OCI-LY3 (cell line): ENCODE measurements around the gene WNT7B.

ENCODE experiments used
- H2AFZ ChIP-seq: fragments of 200-600, 300-600 bp; shearing (Covaris generic); 2 replicates; pipeline ENCODE4 v1.6.0; 2014; ENCODE audit warnings: antibody characterized with exemption, low read depth, low read length
- H3K27ac ChIP-seq: fragments of 200-600, 300-600 bp; sonication (generic); 2 replicates; pipeline ENCODE4 v1.5.1; 2014; ENCODE audit warnings: mild to moderate bottlenecking, low read length, moderate library complexity, mixed read lengths
- H3K27me3 ChIP-seq: fragments of 200-600, 300-600 bp; sonication (generic); 2 replicates; pipeline ENCODE4 v1.6.1; 2014; ENCODE audit warnings: low read depth, low read length, mixed read lengths
- H3K36me3 ChIP-seq: fragments of 200-600, 300-600 bp; sonication (generic); replicated peaks from 2 replicates; pipeline ENCODE3; 2014; ENCODE audit warnings: low read depth, low read length, mixed read lengths
- H3K4me1 ChIP-seq: fragments of 300-600, 200-600 bp; sonication (generic); 2 replicates; pipeline ENCODE4 v1.6.1; 2014; ENCODE audit warnings: low read length, mixed read lengths
- H3K4me2 ChIP-seq: fragments of 200-600, 300-600 bp; sonication (generic); 2 replicates; pipeline ENCODE4 v1.6.1; 2014; ENCODE audit warnings: low read length, mixed read lengths
- H3K4me3 ChIP-seq: fragments of 300-600, 200-600 bp; sonication (generic); 2 replicates; pipeline ENCODE4 v1.5.1; 2014; ENCODE audit warnings: antibody characterized with exemption, mild to moderate bottlenecking, low read length, moderate library complexity
- H3K79me2 ChIP-seq: fragments of 300-600, 200-600 bp; shearing (Covaris generic); 2 replicates; pipeline ENCODE4 v1.6.1; 2014; ENCODE audit warnings: mild to moderate bottlenecking, low read length, mixed read lengths
- H3K9ac ChIP-seq: fragments of 300-600, 200-600 bp; shearing (Covaris generic); 2 replicates; pipeline ENCODE4 v1.6.0; 2014; ENCODE audit warnings: mild to moderate bottlenecking, low read length, moderate library complexity
- H3K9me3 ChIP-seq: fragments of 200-600, 300-600 bp; shearing (Covaris generic); 2 replicates; pipeline ENCODE4 v1.6.1; 2014; ENCODE audit warnings: low read length, mixed read lengths; ENCODE audit not compliant: insufficient read depth
- H4K20me1 ChIP-seq: fragments of 200-600, 300-600 bp; sonication (generic); 2 replicates; pipeline ENCODE4 v1.6.1; 2016; ENCODE audit warnings: low read length, mixed read lengths; ENCODE audit not compliant: insufficient read depth
- EZH2phosphoT487 ChIP-seq: fragments of 200-600 bp; shearing (Covaris generic); IDR thresholded peaks from 2 replicates; pipeline ENCODE4 v1.6.1; 2018; ENCODE audit warnings: antibody characterized with exemption, mixed run types, low read depth
- TF ChIP-seq, protein P1 (sequence below): fragments of 200-600, 300-600 bp; sonication (generic); IDR thresholded peaks from 2 replicates; pipeline ENCODE4 v1.5.1; 2014; ENCODE audit warnings: antibody characterized with exemption, low read length, low read depth

Gene WNT7B

DNA sequence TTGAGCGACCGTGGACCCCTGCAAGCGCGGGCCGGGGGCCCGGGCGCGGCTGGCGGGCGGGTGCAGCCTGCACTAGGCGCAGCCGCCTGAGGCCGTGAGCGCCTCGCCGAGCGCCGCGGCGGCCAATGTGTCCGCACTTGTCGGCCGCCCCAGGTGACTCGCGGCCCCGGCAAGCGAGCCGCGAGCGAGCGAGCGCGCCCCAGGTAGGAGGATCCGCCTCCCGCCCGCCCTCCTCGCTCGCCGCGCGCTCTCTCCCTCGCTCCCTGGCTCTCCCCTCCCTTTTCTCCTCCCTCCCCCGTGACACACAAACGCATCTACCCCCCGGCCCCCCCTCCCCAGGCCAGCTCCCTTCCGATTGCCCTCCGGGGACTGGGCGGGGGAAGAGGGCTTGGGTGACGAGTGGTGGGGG is at the start of gene WNT7B:
Gene WNT7B (minus strand): TSS at position 160 of the 409 bp plus-strand sequence. CDS start 408 bp downstream, outside the sequence.
- H3K27me3 ChIP-seq: peaks cover 5% of the 10 kb centered on the region; the same call in 1 of the 2 replicates
- no peak within 1 kb of the TSS for H2AFZ ChIP-seq
- no peaks in the 10 kb centered on the region for H3K36me3 ChIP-seq
- no peak within 1 kb of the TSS for H3K4me3 ChIP-seq
- no peak within 1 kb of the TSS for H3K27ac ChIP-seq
- peak within 1 kb of the TSS; percentile 92 for H3K4me2 ChIP-seq
- H3K9ac ChIP-seq: no peak within 1 kb of the TSS
- H3K79me2 ChIP-seq: no peaks in the 10 kb centered on the region
- peaks cover 7% of the 10 kb centered on the region for H3K4me1 ChIP-seq
- H3K9me3 ChIP-seq: no peaks in the 10 kb centered on the region
- TF ChIP-seq, protein P1, sequence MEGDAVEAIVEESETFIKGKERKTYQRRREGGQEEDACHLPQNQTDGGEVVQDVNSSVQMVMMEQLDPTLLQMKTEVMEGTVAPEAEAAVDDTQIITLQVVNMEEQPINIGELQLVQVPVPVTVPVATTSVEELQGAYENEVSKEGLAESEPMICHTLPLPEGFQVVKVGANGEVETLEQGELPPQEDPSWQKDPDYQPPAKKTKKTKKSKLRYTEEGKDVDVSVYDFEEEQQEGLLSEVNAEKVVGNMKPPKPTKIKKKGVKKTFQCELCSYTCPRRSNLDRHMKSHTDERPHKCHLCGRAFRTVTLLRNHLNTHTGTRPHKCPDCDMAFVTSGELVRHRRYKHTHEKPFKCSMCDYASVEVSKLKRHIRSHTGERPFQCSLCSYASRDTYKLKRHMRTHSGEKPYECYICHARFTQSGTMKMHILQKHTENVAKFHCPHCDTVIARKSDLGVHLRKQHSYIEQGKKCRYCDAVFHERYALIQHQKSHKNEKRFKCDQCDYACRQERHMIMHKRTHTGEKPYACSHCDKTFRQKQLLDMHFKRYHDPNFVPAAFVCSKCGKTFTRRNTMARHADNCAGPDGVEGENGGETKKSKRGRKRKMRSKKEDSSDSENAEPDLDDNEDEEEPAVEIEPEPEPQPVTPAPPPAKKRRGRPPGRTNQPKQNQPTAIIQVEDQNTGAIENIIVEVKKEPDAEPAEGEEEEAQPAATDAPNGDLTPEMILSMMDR: no peak
- TF ChIP-seq EZH2phosphoT487: no peak
- H4K20me1 ChIP-seq: no peaks in the 10 kb centered on the region

DNA sequence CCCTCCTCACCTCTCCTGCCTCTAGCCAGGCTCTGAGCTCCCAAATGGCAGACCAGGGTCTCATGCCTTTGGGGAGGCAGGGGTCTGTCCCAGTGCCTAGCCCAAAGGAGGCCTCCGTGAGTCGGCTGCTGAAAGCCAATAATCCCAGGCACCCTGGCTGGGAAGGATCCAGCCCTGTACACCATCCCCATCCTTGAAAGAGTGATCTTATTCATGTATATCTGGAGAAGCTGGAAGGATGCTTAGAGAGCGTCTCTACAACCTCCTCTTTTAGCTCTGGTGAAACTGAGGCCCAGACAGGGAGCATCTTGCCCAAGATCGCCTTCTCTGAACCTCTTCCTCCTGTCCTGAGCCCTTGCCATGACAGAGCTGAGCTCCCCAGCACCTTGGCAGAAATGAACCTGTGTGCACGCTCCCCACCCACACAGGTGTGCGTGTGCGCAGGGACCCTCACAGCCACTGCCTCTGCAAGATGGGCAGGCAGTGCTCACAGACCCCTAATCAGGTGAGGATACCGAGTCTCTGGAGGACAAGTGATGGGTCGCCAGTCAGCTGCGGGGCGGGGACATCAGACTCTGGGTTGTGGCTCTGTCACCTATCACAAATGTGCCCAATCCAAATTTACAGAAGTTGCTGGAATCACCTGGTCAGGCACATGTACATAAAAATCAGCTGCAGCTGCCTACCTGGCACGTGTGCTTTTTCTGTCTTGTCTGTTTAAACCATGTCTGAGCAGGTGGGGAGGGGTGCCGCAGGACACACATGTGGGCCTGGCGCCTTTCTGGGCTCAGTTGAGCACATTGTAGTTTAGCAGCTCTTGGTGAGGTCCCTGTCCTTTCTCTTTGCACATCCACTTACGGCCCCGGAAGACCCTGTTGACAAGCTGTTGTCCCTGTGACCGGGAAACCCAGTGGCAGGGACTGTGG is 49.3 kb upstream of the WNT7B start:
- peaks cover 13% of the 10 kb centered on the region for H3K4me1 ChIP-seq
- TF ChIP-seq, protein P1: no peak
- TF ChIP-seq EZH2phosphoT487: no peak
- H3K9me3 ChIP-seq: no peaks in the 10 kb centered on the region
- H3K36me3 ChIP-seq: no peaks in the 10 kb centered on the region
- H3K4me2 ChIP-seq: peak overlapping the region; percentile 77
- no peaks in the 10 kb centered on the region for H4K20me1 ChIP-seq
- peak overlapping the region; percentile 79 for H3K4me3 ChIP-seq
- H3K79me2 ChIP-seq: no peaks in the 10 kb centered on the region
- H3K9ac ChIP-seq: peak overlapping the region; percentile 60
- peak overlapping the region; percentile 48; the same call in 1 of the 2 replicates for H2AFZ ChIP-seq
- H3K27me3 ChIP-seq: peaks cover 14% of the 10 kb centered on the region
- no peak overlapping the region for H3K27ac ChIP-seq

DNA sequence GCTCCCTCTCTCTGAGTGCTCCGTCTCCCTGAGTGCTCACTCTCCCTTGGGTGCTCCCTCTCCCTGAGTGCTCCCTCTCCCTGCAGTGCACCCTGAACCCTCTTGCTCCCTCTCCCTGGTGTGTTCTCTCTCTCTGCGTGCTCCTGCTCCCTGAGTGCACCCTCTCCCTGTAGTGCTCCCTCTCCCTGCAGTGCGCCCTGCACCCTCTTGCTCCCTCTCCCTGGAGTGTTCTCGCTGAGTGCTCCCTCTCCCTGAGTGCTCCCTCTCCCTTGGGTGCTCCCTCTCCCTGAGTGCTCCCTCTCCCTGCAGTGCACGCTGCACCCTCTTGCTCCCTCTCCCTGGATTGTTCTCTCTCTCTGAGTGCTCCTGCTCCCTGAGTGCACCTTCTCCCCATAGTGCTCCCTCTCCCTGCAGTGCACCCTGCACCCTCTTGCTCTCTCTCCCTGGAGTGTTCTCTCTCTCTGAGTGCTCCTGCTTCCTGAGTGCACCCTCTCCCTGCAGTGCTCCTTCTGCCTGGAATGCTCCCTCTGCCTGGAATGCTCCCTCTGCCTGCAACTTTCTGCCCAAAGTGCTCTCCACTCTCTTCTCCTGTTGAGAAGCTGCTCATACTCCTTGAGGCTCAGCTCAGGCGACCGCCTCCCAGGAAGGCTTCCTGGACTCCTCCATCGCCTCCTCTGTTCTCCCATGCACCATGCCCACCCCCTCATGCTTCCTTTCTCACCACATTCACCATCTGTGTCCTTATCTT is 48.4 kb upstream of the WNT7B start:
- Histone ChIP-seq H4K20me1 (no peaks in the 10 kb centered on the region), H3K9me3 (no peaks in the 10 kb centered on the region), H3K79me2 (no peaks in the 10 kb centered on the region), H3K36me3 (no peaks in the 10 kb centered on the region), H3K27ac (no peak overlapping the region), H2AFZ (no peak overlapping the region), H3K27me3 (peaks cover 14% of the 10 kb centered on the region), H3K4me1 (peaks cover 13% of the 10 kb centered on the region), H3K4me2 (no peak overlapping the region), H3K9ac (no peak overlapping the region), H3K4me3 (no peak overlapping the region)
- TF ChIP-seq, protein P1: no peak
- TF ChIP-seq EZH2phosphoT487: no peak
